ENCODE data around the gene SAXO2. TPM values are rescaled to one million over a fixed set of nuclear protein-coding genes. Genes with fewer than 3 reads are reported as not detected.

Gene SAXO2
- total RNA-seq: 0.30 and 0.85 TPM in 2 replicates

GRCh38 chr15:82262422-82263026 lies at the start of gene SAXO2, which contains the start of gene EFL1:
Gene SAXO2 (plus strand): TSS chr15:82262818. CDS start chr15:82262880, 62 bp downstream.
Gene EFL1 (minus strand): TSS chr15:82262734. CDS start chr15:82261778, 956 bp downstream.

Other genes starting within 250 kb of the SAXO2 start
- gene MEX3B, start 216.8 kb upstream of the SAXO2 start, total RNA-seq: 7.2 and 11.9 TPM in 2 replicates
- 28.0 and 30.2 TPM in 2 replicates for gene EFL1, start 84 bp upstream of the SAXO2 start, total RNA-seq
- gene GOLGA6L10, start 86.7 kb downstream of the SAXO2 start, total RNA-seq: 0.85 and 1.3 TPM in 2 replicates
- gene GOLGA6L9, start 167.0 kb downstream of the SAXO2 start, total RNA-seq: 1.5 and 2.2 TPM in 2 replicates

All from smooth muscle cell of the pulmonary artery (primary cell).